GM19035 (cell line): ENCODE results near the gene GZMA.
"Not testable (repeated sequence)": the region's sequence is repeated elsewhere in the genome, so short reads cannot be mapped to it uniquely, and the experiment has no call there.

Experiments used
- ATAC-seq: cut with Tn5 transposase; IDR thresholded peaks from one replicate; pipeline ENCODE4 v1.9.1; 2021; ENCODE audit not compliant: unreplicated experiment

Gene GZMA

DNA sequence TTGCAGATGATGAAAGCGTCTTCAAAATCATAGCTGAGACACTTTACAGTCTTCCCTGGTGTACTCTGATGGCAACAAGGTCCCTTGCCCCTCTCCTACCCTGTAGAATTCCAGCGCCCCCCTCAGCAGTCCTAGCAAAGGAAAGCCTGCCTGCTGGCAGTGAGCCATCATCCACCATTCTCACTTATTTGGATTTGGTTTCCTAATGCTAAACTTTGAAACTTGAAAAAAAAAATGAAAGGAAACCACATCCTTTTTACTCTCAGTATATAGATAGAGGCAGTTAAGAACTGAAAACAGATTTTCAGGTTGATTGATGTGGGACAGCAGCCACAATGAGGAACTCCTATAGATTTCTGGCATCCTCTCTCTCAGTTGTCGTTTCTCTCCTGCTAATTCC, at the start of gene GZMA:
Gene GZMA (plus strand): TSS at position 299 of the 400 bp plus-strand sequence. CDS start 37 bp downstream, at position 336.
- no peak for ATAC-seq

DNA sequence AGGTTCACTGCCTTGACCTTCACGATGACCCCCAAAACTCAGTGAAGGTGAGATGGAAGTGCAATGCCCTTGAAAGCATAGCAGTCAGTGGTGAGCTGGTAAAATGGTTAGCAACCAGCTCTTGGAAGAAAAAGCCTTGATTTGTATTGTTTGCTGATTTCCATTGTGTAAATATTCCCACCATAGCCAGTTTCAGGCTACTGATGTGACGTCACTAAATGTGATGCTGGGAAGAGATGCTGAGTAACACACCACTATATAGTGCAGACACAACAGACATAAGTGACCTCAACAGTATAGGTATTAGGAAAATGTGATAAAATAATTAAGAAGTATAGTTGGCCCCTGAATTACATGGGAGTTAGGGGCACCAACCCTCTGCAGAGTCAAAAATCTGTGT, 47.3 kb upstream of the GZMA start:
- ATAC-seq, result no peak

DNA sequence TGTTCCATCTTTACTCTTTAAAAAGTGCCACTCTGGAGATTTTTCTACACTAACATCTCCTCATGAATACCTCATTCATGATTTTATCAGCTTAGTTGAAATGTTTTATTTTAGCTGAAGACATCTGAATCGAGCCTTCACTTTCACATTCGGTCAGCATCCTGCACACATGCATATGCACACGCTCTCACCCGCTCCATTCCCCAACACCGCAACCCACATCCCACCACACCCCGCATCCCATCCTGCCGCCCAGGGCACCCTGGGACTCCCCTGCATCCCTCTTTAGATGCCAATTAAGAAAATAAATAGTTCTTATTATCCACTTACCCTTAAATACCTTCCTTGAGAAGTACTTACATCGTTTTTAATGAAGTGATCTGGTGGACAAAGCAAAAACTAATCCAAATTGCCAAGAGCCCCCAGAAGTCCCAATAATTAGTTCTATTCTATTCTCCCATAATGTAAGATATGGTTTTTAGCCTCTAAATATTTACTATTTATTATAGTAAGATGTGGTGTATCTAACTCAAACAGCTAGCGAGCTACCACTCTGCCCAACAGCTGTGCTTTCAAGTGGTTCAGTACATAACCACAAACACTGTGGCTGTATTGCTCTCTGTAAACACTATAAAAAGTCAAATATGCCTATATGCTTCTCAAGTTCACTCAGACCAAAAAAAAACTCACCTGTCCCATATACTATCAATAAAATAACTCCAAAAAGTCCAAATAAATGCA, 40.2 kb upstream of the GZMA start:
- no peak for ATAC-seq

GRCh38 chr5:55063220-55063863, 39.1 kb upstream of the GZMA start:
- no peak for ATAC-seq

DNA sequence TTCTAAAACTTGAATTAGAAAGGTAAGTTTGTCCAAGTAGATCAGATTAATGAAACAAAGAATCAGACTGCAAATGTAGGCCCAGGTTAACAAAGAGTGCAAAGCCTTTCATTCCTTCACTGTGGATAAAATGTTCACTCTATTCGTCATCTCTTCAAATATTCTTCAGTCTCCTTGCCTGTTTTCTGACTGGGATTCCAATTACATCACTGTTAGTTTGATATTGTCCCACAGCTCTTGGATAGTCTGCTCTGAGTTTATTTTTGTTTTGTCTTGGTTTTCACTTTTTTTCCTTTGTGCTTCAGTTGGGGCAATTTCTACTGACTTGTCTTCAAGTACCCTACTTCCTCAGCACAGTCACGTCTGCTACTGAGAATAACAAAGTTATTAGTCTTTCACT, 38.5 kb upstream of the GZMA start:
- no peak for ATAC-seq

DNA sequence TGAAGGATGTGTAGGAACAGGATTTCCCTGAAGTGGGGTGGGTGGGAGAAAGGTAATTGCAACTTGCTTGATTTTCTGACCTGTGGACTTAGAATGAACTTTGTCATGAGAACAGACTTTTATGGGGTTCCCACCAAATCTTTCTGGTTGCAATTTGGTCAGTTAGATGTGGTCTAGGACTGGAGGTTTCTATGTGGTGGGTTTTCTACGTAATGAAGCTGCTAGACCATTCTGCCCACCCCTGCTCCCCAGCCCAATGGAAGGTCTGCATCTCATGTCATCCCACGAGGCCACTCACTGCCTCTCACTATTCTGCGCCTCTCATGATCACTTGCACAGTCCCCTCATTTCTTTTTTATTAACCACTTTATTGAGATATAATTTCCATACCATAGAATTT, 37.9 kb upstream of the GZMA start:
- ATAC-seq, result no peak

- ATAC-seq, result no peak
These were observed 36.2 kb upstream of the GZMA start for GRCh38 chr5:55066277-55066676.

DNA sequence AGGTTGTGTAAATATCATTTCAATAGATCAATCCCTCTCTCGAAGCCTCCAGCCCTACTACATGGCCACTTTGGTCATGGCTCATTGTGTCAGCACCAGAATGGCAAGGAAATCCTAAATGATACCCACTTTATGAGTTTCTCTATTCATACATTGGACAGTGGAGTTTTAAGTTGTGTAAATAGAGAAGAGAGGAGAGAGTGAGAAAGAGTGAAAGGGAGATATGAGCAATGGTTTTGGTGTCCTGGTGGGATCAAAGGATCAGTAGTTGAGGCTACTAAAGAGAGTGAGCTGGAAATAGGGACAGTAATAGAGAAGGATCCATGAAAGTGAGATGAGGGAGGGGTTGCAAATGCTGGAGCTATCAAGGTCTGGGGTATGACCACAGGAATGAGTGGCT, 31.5 kb upstream of the GZMA start:
- no peak for ATAC-seq

GRCh38 chr5:55071413-55071812, 31.0 kb upstream of the GZMA start:
- ATAC-seq, result no peak

DNA sequence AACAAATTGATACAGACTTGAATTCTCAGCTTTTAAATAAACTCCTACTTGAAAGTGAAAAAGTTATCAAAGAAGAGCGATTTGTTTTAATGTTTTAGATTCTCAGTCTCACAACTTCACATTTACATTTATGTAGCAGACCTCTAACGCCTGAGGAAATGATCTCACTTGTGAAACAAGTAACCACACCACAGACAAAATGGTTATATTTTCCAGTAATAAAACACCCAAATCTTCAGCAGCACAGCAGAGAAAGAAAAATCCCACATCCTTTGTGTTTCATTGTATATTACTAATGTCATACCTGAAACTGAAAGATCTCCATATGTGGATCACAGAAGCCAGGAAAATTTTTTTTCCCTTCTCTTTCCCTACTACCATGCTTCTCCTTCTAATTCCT, 29.8 kb upstream of the GZMA start:
- no peak for ATAC-seq

- no peak for ATAC-seq
These were observed 29.2 kb upstream of the GZMA start for GRCh38 chr5:55073211-55073610.

- no peak for ATAC-seq
These were observed 20.9 kb upstream of the GZMA start for GRCh38 chr5:55081541-55081940.

DNA sequence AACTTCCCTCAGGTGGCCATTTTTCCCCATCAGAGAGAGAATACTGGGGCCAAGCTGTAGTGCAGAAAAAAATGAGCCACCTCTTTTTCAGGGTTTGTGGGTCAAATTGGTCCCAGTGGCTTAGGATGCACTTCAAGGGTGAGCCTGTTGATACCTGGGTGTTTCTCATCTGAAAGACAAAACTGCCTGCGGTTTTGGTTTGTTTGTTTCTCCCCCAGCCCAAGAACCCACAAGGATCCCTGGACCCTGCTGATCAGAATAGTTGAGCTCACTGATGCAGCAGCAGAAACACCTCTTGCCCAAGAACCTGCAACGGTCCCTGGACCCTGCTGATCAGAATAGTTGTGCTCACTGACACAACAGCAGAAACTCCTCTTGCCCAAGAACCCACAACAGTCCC, 13.1 kb upstream of the GZMA start:
- ATAC-seq, result not testable (repeated sequence)

DNA sequence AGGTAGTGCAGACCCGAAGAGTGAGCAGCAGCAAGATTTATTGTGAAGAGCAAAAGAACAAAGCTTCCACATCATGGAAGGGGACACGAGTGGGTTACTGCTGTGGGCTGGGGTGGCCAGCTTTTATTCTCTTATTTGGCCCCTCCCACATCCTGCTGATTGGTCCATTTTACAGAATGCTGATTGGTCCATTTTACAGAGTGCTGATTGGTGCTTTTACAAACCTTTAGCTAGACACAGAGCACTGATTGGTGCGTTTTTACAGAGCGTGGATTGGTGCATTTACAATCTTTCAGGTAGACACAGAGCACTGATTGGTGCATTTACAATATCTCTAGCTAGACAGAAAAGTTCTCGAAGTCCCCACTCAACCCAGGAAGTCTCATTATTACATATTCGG, 11.4 kb upstream of the GZMA start:
- not testable (repeated sequence) for ATAC-seq

DNA sequence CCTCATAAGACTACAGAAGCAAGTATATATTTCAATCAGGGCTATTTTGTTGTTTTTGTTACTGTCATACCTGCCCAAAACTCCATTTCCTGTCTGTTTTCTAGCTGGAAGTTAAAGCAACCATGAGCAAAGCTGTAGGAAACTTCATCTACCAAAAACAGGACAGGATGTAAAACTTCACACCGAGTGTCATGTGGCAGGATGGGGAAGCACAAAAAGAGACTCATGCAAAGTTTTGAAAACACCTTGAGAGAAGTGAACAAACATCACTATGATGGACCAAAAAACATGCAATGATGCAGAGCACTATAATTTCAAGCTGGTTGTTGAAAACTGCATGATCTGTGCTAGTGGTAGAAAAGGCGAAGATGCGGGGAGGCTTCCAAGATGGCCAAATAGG, 6.3 kb upstream of the GZMA start:
- no peak for ATAC-seq

- no peak for ATAC-seq
These were observed 5.6 kb upstream of the GZMA start for GRCh38 chr5:55096861-55097260.

- not testable (repeated sequence) for ATAC-seq
These were observed 1.3 kb upstream of the GZMA start for GRCh38 chr5:55101148-55101547.

- ATAC-seq, result no peak
These were observed 730 bp upstream of the GZMA start for GRCh38 chr5:55101556-55102276.

- ATAC-seq, result no peak
These were observed 1.8 kb downstream of the GZMA start for GRCh38 chr5:55104036-55104772.

DNA sequence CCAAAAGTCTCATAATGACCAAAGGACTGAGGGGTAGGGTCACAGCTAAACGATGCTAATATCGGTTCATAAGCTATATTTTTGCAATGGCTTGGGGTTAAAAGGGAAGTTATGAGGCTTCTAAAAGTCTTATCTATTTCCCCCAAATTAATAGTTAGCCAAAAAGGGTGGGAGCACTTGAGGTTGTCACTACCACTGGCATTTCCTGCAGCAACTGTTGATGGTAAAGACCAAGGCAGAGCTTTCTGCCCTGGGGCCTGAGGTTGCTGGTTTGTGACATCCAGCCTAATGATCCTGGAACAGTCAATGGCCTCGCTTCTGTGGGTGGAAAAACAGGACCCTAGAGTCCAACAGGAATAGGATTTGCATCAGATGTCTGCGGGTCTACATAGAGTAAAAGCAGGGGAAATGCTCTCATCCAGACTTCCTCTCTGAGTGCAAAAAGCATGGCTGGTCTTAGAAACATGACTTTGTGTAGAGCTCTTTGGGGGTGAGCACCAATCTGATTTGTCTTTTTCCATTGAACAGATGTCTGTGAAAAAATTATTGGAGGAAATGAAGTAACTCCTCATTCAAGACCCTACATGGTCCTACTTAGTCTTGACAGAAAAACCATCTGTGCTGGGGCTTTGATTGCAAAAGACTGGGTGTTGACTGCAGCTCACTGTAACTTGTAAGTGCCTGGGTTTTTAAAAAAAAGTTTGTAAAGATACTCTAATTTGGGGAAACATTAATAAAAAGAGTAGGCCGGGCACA, 2.7 kb downstream of the GZMA start:
- no peak for ATAC-seq

GRCh38 chr5:55105976-55106375, 3.5 kb downstream of the GZMA start:
- ATAC-seq, result not testable (repeated sequence)
